NCI-H2227 (cell line): Measurements from ENCODE around the gene EXD3.

Source experiments
- DNase-seq: peaks from one replicate; lab custom pipeline; 2025; ENCODE audit not compliant: unreplicated experiment; lab: John Stamatoyannopoulos, UW

Gene EXD3

DNA sequence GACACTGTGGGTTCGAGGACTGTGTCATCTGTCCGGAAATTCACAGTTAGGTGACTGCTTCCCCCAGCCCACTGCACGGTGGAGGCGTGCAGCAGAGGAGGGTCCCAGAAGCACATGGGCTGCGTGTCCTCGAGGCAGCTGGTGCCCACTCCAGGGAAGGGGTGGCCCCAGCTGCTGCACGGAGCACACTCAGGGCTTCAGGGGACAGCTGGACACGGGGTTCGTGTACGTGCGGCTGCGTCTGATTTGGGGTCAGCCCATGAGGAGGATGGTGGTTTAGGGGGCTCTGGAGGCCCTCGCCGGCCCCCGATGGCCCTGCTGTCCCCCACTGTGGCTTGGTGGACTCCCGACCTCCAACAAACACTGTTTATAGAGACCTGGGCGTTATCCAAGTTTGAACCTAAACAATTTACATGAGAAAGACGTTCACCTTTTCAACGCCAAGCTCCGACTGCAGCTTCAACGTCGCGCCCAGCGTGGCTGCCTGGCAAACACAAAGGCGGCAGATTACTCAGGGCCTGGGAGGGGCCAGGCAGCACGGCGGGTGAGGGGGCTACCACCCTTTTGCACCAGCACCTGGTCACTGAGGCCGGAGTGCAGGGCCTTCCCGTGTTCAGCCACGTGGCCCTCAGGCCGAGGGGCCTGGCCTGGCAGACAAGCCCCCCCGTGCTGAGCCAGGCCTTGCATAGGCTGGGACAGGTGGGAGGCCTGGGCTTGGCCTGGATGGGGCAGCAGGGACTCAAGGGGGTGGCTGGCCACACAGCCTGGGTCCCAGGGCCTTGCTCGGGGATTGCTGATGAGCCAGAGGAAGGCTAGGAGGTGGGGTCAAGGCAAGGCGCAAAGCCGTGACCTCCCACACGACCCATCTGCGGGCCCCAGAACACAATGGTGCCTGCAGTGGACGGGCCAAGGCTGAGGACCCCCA lies 55.2 kb downstream of the EXD3 start:
- DNase-seq, result no peak

DNA sequence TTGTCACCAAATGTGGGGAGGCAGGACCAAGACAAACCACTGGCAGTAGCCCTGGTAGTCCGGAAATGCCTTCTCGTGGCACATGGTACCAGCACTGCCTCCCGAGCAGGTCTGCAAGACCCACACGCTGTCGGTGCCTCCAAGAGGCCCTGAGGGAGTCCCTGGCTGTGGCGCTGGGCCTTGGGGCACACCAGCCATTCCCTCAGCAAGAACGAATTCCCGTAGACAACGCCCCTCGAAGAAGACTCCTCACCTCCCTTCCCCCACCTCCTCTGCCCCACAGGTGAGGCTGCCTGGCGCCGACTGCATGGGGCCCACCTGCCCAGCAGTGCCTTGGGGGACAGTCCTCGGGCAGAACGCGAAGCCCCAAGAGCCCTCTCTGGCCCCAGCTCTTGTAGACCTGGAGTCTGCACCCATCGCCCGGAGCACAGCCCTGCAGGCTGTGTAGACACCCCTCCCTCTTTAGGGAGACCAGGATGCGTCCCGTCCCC lies 56.0 kb downstream of the EXD3 start:
- no peak for DNase-seq

DNA sequence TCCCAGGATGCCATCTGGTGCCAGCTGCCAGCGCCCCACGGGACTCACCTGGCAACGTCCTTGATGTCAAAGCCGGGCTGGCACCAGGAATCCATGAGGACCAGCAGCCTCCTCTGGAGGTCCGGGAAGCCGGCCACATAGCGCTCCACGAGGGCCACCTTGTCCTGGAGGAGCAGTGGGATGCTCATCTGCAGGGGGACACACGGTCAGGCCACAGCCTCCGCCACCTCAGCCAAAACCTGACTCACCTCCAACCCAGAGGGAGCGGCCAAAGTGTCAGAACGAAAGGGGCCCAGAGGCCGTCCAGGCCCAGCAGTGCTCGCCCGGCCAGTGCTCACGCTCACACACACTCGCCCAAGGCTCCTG lies 56.5 kb downstream of the EXD3 start:
- no peak for DNase-seq

DNA sequence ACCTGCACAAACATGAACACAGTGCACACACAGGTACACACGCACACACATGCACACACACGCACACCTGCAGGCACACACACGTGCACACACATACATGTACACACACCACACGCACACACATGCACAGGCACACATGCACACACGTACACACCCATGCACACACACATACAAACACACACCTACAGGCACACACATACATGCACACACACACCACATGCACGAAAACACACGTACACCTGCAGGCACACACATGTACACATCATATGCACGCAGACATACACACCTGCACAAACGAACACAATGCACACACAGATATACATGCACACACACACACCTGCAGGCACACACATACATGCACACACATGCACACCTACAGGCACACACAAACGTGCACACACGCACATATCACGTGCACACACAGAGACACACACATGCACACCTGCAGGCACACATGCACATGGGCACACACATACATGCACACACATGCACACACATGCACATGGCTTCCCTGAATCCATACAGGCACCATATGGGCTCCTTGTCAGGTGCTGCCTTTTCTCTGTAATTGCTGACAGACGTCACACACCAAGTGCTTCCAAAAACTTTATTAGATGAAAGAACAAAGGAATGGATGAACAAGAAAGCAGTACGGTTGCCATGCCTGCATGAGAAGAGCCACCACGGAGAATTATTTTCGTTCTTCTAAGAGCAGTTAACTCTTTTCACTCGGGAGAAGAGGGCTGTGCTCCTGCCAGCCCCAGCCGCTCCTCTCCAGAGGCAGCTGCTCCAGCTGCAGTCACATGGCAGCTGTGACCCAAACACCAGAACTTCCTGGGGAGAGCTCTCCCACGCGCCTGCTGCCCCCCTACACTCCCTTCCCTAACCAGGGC lies 57.2 kb downstream of the EXD3 start:
- DNase-seq, result no peak

DNA sequence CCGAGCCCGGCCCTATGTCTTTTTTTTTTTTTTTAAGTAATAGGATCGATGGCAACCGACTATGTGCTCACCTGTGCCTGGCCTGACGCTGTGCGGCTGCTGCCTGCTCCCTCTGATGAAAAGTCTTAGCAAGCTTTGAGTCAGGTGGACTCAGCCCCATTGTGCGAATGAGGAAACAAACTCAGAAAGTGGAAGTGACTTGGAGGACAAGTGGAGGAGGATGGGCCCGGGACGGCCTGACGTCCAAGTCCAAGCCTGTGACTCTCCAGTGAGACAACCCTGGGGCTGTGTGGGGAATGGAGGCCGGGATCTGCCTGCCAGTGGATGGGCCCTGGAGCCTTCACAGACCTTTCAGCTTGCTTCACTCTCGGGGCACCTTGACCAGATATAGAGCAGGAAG lies 57.9 kb downstream of the EXD3 start:
- no peak for DNase-seq

DNA sequence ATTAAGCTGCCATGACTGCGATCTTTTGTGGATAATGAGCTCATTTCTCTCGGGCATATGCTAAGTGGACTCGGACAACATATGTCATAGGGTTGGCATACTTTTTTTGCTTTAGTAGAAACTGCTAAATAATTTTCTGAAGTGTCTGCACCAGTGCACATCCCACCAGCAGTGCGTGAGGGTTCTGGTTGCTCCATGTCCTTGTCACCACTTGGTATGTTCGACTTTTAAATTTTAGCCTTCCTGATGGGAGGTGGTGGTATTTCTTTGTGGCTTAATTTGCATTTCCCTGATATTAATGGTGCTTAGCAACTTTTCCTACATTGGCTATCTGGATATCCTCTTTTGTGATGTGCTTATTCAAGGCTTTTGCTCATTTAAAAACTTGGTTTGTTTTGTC lies 63.1 kb downstream of the EXD3 start:
- DNase-seq, result no peak

DNA sequence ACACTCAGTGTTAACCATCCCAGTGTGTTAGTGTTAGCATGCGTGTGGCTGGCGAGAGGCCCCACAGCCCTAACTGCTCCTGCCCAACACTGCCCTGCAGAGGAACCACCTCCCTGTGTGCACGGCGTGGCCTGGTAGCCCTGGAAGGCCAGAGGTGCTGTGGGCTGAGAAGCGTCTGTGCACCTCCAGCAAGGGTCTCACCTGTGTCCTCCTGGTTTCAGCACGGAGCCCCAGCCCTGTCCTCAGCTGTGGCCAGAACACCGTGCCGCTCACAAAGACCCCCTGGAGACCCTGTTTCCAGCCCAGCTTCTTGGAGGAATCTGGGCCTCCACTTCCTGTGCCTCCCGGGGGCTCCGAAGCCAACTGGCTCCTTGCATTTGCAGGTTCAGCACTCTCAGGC lies 64.8 kb downstream of the EXD3 start:
- DNase-seq, result no peak

DNA sequence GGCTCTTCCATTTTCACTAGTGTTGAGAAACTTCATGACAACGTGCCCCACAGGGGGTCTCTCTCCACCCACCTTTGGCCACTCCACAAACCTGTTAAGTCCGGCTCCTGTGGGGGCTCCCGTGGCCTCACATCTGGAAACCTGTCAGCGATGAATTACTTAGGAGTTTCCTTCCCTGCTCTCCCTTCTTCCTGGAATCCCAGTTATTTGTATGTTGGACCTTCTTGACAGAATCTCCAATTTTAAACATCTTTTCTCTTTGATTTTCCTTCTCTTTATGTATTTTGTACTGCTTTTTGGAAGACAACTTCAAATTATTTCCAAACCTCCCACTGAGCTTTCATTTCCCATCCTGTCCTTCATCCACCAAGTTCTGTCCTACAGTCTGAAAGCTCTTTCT lies 65.8 kb downstream of the EXD3 start:
- DNase-seq, result no peak

DNA sequence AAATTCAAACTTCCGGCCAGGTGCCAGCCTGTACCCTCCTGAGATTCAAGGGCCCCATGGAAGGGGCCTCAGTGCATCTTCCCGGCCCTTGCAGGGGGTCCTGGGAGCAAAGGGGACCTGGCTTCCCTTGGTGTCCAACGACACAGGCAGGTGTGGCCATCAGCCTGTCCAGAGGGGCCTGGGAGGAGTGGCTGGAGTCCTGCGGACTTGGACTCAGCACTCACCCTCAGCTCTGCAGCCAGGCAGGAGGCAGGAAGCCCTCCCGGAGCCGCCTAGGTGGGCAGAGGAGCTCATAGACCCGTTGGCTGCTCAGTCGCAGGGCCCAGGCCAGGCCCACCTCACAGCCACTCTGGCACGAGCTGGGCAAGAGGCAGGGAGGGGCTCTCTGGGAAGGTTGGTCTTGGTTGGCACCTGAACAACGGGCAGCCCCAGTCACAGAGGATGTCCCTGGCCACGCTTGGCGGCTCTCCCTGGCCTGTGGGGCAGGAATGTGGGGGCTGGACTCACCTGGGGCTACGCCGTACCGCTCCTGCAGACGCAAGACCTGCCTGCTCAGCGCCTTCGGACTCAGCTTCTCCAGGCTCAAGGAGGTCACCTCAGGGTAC lies 67.1 kb downstream of the EXD3 start:
- DNase-seq, result no peak

DNA sequence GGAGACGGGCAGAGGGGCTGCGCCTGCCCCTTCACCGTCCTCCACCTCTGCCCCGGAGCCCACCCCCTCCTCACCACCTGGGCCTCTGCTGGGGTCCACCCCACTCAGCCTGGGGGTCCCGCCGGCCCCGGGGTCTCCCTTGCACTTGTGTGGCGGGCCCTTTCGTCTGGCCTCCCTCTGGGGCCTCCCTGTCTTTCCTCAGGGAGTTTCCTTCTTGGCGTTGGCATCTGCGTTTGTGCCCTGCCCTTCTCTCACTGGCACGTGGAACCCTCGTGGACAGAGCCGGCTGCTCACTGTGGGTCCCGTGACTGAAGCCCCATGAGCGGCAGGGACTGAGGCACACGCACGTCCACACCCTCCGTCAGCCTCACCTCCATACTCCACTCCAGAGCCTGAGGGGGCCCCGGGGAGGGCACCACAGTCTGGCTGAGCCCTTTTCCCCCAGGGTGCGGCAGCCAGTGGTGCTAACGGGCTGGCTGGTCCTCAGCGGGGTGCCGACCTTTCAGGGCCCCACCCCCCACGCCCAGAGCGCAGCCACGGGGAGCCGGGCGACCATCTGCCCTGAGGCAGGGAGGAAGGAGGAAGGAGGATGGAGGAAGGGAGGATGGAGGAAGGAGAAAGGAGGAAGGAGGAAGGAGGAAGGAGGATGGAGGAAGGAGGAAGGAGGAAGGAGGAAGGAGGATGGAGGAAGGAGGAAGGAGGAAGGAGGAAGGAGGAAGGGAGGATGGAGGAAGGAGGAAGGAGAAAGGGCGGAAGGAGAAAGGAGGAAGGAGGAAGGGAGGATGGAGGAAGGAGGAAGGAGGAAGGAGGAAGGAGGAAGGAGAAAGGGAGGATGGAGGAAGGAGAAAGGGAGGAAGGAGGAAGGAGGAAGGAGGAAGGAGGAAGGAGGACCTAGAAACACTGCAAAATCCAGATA lies 67.9 kb downstream of the EXD3 start:
- DNase-seq, result no peak

DNA sequence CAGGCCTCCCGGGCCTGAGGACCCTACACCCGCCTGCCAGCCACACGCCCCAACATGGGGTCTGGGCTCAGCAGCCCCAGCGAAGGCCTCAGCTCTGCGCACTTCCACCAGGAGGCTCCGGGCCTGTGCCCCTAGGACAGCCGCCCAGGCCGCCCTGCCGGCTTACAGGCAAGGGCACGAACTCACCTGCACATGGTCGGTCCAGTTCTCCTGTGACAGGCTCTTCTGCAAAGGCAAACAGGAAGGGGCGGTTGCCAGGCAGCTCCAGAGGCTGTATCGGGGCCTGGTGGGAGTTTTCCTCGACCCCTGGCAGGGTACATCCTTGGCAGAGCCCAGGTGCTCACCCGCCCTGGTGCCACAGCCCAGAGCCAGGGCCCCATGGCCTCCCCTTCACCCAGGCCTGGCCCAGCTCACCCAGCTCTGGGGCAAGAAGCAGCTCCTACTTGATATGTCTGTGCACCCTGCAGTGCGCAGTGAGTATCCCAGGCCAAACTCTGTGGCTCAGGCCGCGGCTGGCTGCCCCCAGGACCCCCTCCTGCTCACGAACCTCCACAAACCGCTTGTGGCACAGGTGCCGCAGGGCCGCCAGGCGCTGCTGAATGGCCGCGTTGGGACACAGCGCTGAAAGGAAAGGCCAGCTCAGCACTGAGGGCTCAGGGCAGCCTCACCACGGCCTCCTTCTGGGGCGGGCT lies 68.7 kb downstream of the EXD3 start:
- no peak for DNase-seq

DNA sequence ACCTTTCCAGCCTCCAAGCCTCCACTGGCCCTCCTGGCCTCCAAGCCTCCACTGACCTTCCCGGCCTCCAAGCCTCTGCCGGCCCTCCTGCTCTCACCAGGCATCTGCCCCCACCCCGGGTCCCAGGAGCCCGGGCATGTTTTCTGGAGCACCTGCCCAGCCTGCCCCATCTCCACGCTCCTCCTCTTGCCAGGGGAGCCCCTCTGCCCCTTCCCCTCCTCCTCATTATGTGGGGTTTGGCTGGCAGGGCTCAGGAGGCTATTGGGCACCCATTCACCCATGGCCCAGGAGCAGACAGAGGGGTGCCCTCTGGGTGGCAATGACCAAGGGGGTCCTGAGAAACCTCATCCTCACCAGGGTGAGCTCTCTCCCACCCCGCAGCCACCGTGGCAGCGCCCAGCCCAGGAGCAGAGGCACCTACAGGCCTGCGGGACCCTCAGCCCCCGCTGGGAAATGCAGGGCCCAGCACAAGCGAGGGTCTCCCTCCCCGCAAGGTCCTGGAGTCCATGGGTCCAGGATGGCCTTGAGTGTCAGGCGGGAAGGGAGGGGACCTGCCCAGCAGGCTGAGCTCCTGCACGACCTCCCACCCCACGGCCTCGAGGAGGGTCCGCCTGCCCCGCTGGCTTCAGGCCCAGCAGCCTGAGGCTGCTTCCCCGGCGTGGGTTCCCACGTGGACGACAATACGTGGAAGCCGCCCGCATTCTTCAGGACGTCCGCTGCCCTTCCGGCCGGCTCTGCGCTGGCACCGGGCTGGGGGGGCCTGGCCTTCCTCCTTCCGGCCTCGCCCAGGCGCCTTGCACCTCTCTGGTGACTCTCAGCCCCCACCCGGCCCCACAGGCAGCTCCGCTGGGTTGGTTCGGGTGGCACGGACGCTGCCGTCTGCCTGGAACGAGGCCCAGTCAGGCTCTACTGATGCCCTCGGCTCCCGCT lies 69.5 kb downstream of the EXD3 start:
- no peak for DNase-seq

DNA sequence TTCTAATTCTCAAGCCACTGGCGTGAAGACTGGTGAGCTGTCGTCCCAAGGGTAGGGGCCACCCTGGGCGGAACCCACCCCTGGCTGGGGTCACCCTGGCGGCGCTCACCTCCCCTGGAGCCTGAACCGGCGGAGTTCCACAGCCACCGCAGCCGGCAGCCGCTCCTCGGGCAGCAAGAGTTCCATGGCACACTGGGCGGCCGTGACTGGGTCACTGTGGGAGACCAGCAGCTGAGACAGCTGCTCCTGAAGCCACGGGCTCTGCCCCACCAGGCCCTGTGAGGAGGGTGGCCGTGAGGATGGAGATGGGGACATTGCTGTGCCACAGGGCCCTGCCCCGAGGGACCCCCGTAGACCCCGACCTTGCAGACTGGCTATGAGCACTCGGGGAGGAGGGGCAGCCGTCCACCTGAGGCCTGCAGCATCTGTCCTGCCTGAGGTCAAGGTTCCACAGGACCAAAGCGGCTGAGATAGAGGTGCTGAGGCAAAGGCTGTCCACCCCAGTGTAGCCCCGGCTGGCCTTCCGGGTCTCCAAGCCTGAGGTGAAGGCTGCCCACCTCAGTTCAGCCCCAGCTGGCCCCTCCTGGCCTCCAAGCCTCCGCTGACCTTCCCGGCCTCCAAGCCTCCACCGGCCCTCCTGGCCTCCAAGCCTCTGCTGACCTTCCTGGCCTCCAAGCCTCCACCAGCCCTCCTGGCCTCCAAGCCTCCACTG lies 70.3 kb downstream of the EXD3 start:
- no peak for DNase-seq

DNA sequence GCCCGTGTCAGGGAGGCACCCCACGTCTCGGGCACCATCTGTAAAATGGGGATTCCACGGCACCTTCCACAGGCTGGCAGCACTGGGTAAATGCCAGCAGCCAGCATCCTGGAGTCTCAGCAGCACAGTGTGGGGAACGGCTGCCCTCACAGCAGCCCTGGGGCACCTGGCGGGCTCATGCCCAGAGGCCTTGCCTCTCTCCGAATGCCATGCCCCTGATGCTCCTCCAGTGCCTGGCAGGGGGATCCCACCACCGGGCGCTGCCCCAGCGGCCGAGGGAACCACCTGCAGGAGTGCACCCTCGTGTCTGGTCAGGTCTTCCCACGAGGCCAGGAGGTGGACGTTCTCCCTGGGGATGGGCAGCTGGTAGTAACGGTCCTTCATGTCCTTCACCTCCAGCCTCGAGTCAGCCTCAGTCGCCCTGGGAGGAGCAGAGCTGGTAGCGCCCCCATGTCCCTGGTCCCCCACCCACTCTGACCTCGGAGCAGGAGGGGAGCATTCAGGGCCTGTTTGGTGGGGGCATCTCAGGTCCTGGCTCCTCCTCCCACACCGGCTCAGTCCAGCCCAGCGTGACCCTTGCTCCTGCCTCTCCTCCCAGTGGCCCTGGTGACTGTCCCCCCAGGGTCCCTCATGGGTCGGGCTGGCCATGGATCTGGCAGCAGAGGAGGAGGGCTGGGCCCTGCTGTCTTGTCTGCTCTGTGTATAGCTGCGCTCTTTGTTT lies 71.0 kb downstream of the EXD3 start:
- DNase-seq, result no peak

DNA sequence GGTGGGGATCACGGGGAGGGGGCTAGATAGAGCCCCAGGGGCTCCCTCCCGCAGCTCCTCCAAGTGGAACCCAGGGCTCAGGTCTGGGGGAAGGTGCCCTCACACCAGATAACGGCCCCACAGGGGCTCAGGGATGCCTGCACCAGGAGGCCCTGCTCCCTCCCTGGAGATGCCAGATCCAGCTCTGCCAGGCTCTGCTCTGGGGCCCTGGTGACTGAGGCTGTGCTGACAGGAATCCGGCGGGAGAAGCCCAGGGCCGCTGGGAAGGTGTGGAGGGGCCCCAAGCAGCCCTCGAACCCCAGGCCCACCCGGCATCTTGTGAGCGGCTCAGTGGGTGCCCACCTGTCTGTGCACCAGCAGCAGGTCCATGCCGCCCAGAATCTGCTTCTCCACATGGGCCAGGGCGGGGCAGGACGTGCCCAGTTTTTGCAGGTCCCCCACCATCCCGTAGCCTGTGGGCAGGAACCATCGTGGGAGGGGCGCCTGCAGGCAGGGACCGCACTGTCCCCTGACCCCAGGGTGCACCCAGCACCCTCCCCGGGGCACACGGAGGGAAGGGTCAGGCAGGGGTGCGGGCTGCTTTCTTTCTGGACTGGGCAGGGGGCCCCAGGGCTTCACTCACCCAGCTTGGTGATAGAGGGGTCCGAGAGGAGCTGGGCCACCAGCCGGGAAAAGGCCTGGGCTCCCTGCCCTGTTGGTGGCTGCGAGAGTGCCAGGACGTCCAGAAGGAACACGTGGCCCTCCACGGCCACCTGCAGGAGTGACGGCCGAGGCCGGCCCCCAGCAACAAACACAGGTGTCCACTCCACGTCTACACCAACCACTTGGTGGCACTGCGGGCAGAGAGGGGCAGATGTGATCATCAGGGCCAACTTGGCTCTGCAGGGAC lies 72.0 kb downstream of the EXD3 start:
- no peak for DNase-seq

DNA sequence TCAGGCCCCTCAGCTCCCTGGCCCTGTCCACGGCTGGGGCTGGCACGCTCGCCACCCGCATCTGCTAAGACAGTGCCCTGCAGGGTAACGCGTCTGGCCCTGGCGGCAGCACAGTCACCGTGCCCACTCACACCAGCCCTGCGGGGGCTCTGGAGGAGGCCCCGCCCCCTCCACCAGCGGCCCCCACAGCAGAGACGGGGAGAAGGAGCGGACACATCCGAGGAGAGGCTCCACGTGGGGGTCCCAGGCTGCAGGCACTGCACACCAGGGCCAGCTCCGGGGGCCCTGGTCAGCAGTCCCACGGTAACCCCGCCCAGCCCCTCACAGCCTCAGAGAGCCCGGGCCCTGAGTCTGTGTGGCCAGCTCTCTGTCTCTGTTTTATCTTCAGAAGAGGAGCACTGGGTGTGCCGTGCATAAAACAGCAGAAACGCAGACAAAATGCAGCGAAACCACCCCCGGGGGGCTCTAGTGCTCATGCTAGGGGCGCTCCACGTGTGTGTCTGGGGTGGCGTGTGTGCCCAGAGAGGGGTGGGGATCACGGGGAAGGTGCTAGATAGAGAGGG lies 73.4 kb downstream of the EXD3 start:
- DNase-seq, result no peak
